Measurements from ENCODE around the gene ZNF507.

DNA sequence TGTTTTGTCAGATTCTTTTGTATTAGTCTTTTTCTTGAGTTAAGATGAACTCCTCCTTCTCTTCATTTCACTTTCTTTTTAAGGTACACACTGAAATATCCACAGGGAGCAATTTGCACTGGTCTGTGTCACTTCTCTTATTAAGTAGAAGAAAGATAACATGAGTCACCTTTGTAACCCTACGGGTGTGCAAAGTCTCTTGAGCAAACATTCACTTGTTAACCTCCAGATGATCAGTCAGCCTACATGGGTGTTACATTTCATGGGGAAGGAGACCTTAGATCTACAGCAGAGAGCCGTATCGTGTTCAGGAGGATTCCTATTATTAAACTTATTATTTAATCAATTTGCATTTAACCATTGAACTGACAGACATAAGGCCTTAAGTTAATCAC lies 5.1 kb downstream of the ZNF507 start:
- no peak for TF ChIP-seq FOXK2 (IDR thresholded peaks at IDR 0.05)
- TF ChIP-seq SP1 (IDR thresholded peaks at IDR 0.05): no peak
- no peak for TF ChIP-seq BHLHE40 (IDR thresholded peaks at IDR 0.05; ENCODE audit: borderline replicate concordance)

Measured in HEK293T (cell line).